Lower lobe of right lung (tissue), 2 donors: Measurements from ENCODE around the gene TOR4A. TPM values are rescaled to one million over a fixed set of nuclear protein-coding genes. Genes with fewer than 3 reads are reported as not detected.

Experiments
- ATAC-seq, 2 donors: fragments of 200-7000 bp; cut with Tn5 transposase; one replicate each; pipeline ENCODE4 v1.9.1; 2020 to 2022; ENCODE audit warnings: mild to moderate bottlenecking in 2 of 2, moderate library complexity in 2 of 2
- DNase-seq: peaks from one replicate; pipeline ENCODE4 v3.0.0-alpha.2; 2020
- H3K27ac ChIP-seq: fragments of 200-600 bp; one replicate; pipeline ENCODE4 v1.8.0; 2022
- H3K27me3 ChIP-seq: fragments of 200-600 bp; one replicate; pipeline ENCODE4 v1.8.0; 2022; ENCODE audit warnings: low read depth
- H3K36me3 ChIP-seq: fragments of 200-600 bp; one replicate; pipeline ENCODE4 v1.8.0; 2022; ENCODE audit warnings: mild to moderate bottlenecking
- H3K4me1 ChIP-seq: fragments of 200-600 bp; one replicate; pipeline ENCODE4 v1.8.0; 2022
- H3K4me3 ChIP-seq: fragments of 200-600 bp; one replicate; pipeline ENCODE4 v1.8.0; 2022; ENCODE audit warnings: mild to moderate bottlenecking
- H3K9me3 ChIP-seq: fragments of 200-600 bp; one replicate; pipeline ENCODE4 v1.8.0; 2022
- intact Hi-C: fragments of 100-400 bp; cut with DNase I; formaldehyde crosslinking; loops from one replicate; pipeline ENCODE4 v1.11.0; 2022
- total RNA-seq: library from RNA; stranded (reverse); fragmentation: NEBNext Ultra II Directional; extraction: Animal tissue kit (Norgen Biotek cat#: 25700); gene quantifications from one replicate; pipeline ENCODE4 v1.2.1, GENCODE V29; 2021
- TF ChIP-seq, protein P1 (sequence below): fragments of 200-600 bp; IDR thresholded peaks from one replicate; pipeline ENCODE4 v1.8.0; 2022; ENCODE audit warnings: antibody characterized with exemption, mild to moderate bottlenecking
- donor health status: DM: no; HTN: yes; CAD: no; lungs with severe emphysema.

Gene TOR4A
- total RNA-seq, 1 donor from 2014 or later, result 27.2 TPM

DNA sequence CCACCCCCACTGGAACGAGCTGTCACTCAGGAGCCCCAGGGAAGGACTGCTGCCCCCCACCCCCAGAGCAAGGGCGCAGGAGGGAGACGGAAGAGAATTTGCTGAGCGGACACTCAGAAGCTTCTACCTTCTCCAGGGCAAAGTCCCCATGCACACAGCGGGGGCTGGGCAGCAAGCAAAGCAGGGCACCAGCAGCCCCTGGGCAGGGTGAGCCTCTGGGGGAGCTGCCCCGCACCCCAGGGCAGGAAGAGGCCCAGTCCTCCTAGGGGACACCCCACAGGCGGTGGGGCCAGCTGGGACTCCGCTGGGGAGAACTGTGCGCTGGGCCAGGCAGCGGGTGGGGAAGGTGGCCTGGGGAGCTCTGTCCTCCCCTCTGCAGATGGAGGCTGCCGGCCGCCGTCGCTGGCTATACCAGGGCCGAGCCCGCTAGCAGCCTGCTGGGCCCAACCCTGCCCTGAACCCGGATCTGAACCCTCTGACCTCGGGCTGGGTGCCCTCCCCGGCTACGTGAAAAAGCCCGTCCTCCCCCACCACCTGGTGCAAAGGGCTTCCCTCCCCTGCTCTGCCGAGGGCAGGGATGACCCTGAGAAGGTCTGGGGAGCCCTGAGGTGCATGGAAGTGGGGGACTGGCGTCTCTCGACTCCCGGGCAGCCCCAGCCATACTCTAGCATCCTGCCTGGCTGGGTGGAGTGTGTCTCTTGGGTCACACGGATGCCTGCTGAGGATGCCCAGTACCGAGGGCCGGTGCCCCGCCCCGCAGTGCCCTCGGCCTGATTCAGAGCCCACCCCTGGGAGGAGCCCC, 47.4 kb upstream of the TOR4A start:
- DNase-seq (no peak), ATAC-seq (no peak)
- peaks cover 13% of the 10 kb centered on the region for H3K4me1 ChIP-seq
- H3K36me3 ChIP-seq, result no peaks in the 10 kb centered on the region
- TF ChIP-seq, protein P1, sequence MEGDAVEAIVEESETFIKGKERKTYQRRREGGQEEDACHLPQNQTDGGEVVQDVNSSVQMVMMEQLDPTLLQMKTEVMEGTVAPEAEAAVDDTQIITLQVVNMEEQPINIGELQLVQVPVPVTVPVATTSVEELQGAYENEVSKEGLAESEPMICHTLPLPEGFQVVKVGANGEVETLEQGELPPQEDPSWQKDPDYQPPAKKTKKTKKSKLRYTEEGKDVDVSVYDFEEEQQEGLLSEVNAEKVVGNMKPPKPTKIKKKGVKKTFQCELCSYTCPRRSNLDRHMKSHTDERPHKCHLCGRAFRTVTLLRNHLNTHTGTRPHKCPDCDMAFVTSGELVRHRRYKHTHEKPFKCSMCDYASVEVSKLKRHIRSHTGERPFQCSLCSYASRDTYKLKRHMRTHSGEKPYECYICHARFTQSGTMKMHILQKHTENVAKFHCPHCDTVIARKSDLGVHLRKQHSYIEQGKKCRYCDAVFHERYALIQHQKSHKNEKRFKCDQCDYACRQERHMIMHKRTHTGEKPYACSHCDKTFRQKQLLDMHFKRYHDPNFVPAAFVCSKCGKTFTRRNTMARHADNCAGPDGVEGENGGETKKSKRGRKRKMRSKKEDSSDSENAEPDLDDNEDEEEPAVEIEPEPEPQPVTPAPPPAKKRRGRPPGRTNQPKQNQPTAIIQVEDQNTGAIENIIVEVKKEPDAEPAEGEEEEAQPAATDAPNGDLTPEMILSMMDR, result no peak
- H3K27me3 ChIP-seq, result peaks cover 60% of the 10 kb centered on the region
- no peaks in the 10 kb centered on the region for H3K9me3 ChIP-seq
- H3K27ac ChIP-seq, result no peak overlapping the region
- no peak overlapping the region for H3K4me3 ChIP-seq
- intact Hi-C loops, result no loop called here

- H3K9me3 ChIP-seq, result no peaks in the 10 kb centered on the region
- H3K27me3 ChIP-seq, result peaks cover 60% of the 10 kb centered on the region
- peaks cover 13% of the 10 kb centered on the region for H3K4me1 ChIP-seq
- no peak within 1 kb of the TSS for H3K4me3 ChIP-seq
- no peak for DNase-seq
- H3K36me3 ChIP-seq, result no peaks in the 10 kb centered on the region
- intact Hi-C loops, result no loop called here
- ATAC-seq, result no peak
- TF ChIP-seq, protein P1, result no peak
- H3K27ac ChIP-seq, result no peak within 1 kb of the TSS
Observed at GRCh38 chr9:137230705-137231371, 46.7 kb upstream of the TOR4A start, which contains the start of gene SLC34A3. TSS of gene SLC34A3 (plus strand) at chr9:137230901. CDS start at chr9:137231703, 802 bp downstream.

DNA sequence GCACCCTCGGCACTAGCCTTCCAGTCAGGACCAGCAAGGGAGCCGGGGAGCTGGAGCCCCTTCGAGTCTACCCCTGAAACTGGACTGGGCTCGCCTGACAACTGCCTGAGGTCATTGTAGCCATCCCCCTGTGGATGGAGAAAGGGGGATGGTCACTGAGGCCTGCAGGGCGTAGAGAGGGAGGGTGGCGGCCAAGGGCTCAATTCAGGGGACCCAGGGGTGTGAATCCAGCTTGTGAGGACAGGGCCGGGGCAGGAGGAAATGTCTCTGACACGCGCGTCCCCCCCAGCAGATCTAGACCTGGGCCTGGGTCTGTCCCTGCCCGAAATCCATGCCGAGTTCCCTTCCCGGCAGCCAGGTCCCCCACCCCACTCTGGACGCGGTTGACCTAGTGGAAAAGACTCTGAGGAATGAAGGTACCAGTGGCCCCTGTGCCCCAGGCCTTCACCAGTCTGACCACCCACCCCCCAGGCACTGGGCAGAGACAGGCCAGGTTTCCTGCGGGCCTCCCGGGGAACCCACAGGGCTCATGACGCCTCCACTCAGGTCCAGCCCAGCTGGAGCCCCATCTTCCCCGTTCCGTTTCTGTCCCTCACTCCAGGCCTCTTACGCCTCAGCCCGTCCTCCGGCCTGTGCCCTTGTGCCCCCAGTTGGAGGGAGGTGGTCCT, 46.0 kb upstream of the TOR4A start:
- intact Hi-C loops, result no loop called here
- H3K27me3 ChIP-seq, result peaks cover 60% of the 10 kb centered on the region
- no peaks in the 10 kb centered on the region for H3K36me3 ChIP-seq
- no peak overlapping the region for H3K27ac ChIP-seq
- H3K9me3 ChIP-seq, result no peaks in the 10 kb centered on the region
- no peak overlapping the region for H3K4me3 ChIP-seq
- DNase-seq (no peak), ATAC-seq (no peak)
- peaks cover 16% of the 10 kb centered on the region for H3K4me1 ChIP-seq
- TF ChIP-seq, protein P1, result no peak

DNA sequence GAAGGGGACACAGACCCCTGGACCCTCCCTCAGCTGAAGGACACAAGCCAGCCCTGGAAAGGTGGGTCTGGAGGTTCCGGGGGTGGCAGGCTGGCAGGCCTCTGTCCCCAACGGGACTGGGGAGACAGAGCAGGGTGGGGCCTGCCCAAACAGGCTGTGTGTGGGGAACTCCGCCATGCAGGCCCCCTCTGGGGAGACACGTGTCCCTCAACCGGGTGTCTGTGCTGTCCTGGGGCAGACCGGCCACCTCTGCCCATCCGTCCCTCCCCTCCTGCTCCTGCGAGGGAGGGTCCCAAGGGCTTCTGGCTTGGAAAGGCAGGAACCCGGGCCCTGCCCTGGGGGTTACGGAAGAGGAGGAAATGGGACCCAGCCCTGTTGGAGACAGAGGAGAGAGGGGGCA, 45.4 kb upstream of the TOR4A start:
- no peak for DNase-seq
- Histone ChIP-seq H3K27ac (no peak overlapping the region), H3K36me3 (no peaks in the 10 kb centered on the region), H3K4me1 (peaks cover 15% of the 10 kb centered on the region), H3K27me3 (peaks cover 60% of the 10 kb centered on the region), H3K4me3 (no peak overlapping the region), H3K9me3 (no peaks in the 10 kb centered on the region)
- TF ChIP-seq, protein P1, result no peak
- no peak for ATAC-seq
- intact Hi-C loops, result no loop called here

- H3K36me3 ChIP-seq, result no peaks in the 10 kb centered on the region
- peaks cover 12% of the 10 kb centered on the region for H3K4me1 ChIP-seq
- H3K4me3 ChIP-seq, result no peak overlapping the region
- H3K27ac ChIP-seq, result no peak overlapping the region
- no peak for DNase-seq
- H3K27me3 ChIP-seq, result peaks cover 60% of the 10 kb centered on the region
- no peaks in the 10 kb centered on the region for H3K9me3 ChIP-seq
- no peak for ATAC-seq
- TF ChIP-seq, protein P1, result no peak
- intact Hi-C loops, result no loop called here
Observed at GRCh38 chr9:137232510-137232909, 45.0 kb upstream of the TOR4A start.
